Breast epithelium (tissue), 4 donors: ENCODE data around the gene HDDC3. TPM values are rescaled to one million over a fixed set of nuclear protein-coding genes. Genes with fewer than 3 reads are reported as not detected.

Experiments used
- DNase-seq, 2 donors: peaks; one replicate each; pipeline ENCODE4 v3.0.0-alpha.2; 2019; ENCODE audit warnings: low spot score in 2 of 2
- H3K27ac ChIP-seq, 2 donors: fragments of 200-600 bp; sonication (generic) in 1 of 2; one replicate each; pipeline ENCODE4 v1.5.1; 2016 to 2019; ENCODE audit warnings: mild to moderate bottlenecking in 1 of 2
- H3K27me3 ChIP-seq, 2 donors: fragments of 200-600 bp; sonication (generic) in 1 of 2; one replicate each; pipeline versions ENCODE4 v1.5.1 to v1.6.0; 2017 to 2019; ENCODE audit warnings: control low read depth in 1 of 2, mild to moderate bottlenecking in 1 of 2
- H3K36me3 ChIP-seq: fragments of 200-600 bp; one replicate; pipeline ENCODE4 v1.5.1; 2019
- H3K4me1 ChIP-seq, 2 donors: fragments of 200-600 bp; sonication (generic); one replicate each; pipeline ENCODE4 v1.5.1; 2016 to 2019; ENCODE audit warnings: control low read depth in 1 of 2
- H3K4me3 ChIP-seq, 3 donors: fragments of 200-600 bp; sonication (generic); 1 replicate in 2 of 3; 2 replicates in 1 of 3; pipeline ENCODE4 v1.5.1; 2016 to 2019; ENCODE audit warnings: mild to moderate bottlenecking in 3 of 3, moderate library complexity in 2 of 3
- H3K9me3 ChIP-seq, 2 donors: fragments of 200-600 bp; sonication (generic) in 1 of 2; one replicate each; pipeline ENCODE4 v1.5.1; 2016 to 2019; ENCODE audit warnings: control low read depth in 1 of 2
- POLR2A ChIP-seq: fragments of 450-650 bp; IDR thresholded peaks from one replicate; pipeline ENCODE4 v1.6.1; 2016; ENCODE audit warnings: antibody characterized with exemption, mild to moderate bottlenecking, moderate library complexity
- POLR2AphosphoS5 ChIP-seq, 3 donors: sonication (generic); formaldehyde crosslinking; IDR thresholded peaks; one replicate each; pipeline ENCODE4 v1.6.1; 2017; ENCODE audit warnings: antibody characterized with exemption in 3 of 3
- intact Hi-C: fragments of 100-400 bp; cut with DNase I; formaldehyde crosslinking; loops from one replicate; pipeline ENCODE4 v1.15.1; 2023; ENCODE audit warnings: low total_unique reads
- total RNA-seq, 3 donors: library from RNA; depleted of rRNA; stranded (reverse); fragments of >200 nt; gene quantifications; one replicate each; pipeline ENCODE4 v1.1.0, GENCODE V29; 2016
- TF ChIP-seq, protein P1 (sequence below), 3 donors: fragments of 450-650 bp; IDR thresholded peaks; one replicate each; pipeline ENCODE4 v1.5.1; 2016 to 2017; ENCODE audit warnings: antibody characterized with exemption in 3 of 3, mild to moderate bottlenecking in 3 of 3, moderate library complexity in 3 of 3

HDDC3 gene, protein sequence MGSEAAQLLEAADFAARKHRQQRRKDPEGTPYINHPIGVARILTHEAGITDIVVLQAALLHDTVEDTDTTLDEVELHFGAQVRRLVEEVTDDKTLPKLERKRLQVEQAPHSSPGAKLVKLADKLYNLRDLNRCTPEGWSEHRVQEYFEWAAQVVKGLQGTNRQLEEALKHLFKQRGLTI
- total RNA-seq = 10 to 100 TPM; 19.0 to 22.3 (median 19.4) TPM

DNA sequence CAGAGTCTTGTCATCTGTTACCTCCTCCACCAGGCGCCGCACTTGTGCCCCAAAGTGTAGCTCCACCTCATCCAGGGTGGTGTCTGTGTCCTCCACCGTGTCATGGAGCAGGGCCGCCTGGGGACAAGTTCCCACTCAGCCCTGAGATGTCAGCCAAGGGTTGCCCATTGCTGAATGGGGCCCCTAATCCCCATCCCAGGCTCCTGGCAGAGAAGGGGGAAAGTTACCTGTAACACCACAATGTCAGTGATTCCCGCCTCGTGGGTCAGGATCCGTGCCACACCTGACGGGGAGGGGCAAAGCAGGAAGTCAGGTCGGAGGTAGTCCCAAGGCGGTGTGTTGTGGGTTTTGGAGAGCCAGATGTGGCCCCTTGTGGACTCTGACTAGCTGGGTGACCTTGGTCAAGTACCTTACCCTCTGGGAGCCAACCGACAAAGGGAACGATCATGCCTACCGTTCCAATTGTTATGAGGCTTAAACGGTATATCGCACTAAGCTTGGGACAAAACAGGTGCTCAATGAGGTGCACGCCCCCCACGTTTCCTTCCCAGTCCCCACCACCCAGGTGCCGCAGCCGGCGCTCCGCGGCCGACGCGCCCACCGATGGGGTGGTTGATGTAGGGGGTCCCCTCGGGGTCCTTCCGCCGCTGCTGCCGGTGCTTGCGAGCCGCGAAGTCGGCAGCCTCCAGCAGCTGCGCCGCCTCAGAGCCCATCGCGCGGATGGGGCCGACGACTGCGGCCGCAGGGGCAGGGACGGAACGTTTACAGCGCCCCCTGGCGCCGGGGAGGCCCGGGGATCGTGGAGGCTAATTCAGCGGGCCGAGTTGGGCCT is at the start of gene HDDC3:
Gene HDDC3 (minus strand): TSS at position 722 of the 832 bp plus-strand sequence. CDS start 9 bp downstream, at position 713.
- H3K4me3 ChIP-seq = peak within 1 kb of the TSS; percentile 80 to 88 (median 81)
- peak; percentile 67 to 83 (median 69) for TF ChIP-seq POLR2AphosphoS5 (IDR thresholded peaks at IDR 0.05)
- TF ChIP-seq POLR2A = peak; percentile 56
- TF ChIP-seq, protein P1, sequence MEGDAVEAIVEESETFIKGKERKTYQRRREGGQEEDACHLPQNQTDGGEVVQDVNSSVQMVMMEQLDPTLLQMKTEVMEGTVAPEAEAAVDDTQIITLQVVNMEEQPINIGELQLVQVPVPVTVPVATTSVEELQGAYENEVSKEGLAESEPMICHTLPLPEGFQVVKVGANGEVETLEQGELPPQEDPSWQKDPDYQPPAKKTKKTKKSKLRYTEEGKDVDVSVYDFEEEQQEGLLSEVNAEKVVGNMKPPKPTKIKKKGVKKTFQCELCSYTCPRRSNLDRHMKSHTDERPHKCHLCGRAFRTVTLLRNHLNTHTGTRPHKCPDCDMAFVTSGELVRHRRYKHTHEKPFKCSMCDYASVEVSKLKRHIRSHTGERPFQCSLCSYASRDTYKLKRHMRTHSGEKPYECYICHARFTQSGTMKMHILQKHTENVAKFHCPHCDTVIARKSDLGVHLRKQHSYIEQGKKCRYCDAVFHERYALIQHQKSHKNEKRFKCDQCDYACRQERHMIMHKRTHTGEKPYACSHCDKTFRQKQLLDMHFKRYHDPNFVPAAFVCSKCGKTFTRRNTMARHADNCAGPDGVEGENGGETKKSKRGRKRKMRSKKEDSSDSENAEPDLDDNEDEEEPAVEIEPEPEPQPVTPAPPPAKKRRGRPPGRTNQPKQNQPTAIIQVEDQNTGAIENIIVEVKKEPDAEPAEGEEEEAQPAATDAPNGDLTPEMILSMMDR (IDR thresholded peaks at IDR 0.05) = peak; percentile 81 to 89 (median 85)
- intact Hi-C loops = no loop called here
- H3K9me3 ChIP-seq = no peaks in the 10 kb centered on the region
- peak; percentile 86 to 89 for DNase-seq
- no peaks in the 10 kb centered on the region for H3K27me3 ChIP-seq
- H3K36me3 ChIP-seq = no peaks in the 10 kb centered on the region
- H3K27ac ChIP-seq = peak within 1 kb of the TSS; percentile 91 to 96
- peaks cover 4 to 14% of the 10 kb centered on the region in 2 donors for H3K4me1 ChIP-seq

DNA sequence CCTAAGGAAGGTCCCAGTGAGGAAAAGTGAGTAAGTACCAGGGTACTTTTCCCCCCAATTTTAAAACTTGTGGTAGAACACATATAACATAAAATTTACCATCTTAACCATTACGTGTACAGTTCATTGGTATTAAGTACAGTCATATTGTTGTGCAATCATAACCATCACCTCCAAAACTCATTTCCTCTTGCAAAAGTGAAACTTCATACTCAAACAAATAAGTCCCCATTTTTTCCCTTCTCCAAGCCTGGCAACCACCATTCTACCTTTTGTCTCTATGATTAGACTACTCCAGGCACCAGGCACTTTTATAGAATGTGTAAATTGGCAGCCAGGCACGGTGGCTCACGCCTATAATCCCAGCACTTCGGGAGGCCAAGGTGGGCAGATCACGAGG is 49.8 kb upstream of the HDDC3 start:
- Histone ChIP-seq H3K27me3 (no peaks in the 10 kb centered on the region), H3K36me3 (no peaks in the 10 kb centered on the region), H3K4me3 (no peak overlapping the region), H3K27ac (no peak overlapping the region), H3K4me1 (no peaks in the 10 kb centered on the region), H3K9me3 (no peaks in the 10 kb centered on the region)
- intact Hi-C loops = no loop called here
- TF ChIP-seq, protein P1 (IDR thresholded peaks at IDR 0.05) = no peak
- TF ChIP-seq POLR2AphosphoS5 (IDR thresholded peaks at IDR 0.05) (no peak), POLR2A (no peak)
- no peak for DNase-seq

DNA sequence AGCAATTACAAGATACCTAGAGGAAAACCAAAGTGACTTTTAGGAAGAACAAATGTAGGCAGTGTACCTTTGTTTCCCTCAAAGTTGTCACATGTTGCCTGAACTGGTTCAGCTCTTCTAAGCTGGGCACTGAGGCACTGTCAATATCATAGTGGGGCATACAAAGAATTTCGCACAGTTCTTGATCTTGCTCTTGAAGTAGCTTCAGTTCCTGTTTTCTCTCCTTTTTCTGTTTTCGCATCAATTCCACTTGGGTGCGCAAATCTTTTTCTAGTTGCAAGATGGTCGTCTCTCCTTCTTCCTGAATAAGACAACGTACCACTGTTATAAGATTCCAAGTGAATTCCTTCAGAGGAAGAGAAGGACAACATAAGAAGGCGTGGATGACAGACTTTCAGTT is 49.3 kb upstream of the HDDC3 start:
- Histone ChIP-seq H3K36me3 (no peaks in the 10 kb centered on the region), H3K27me3 (no peaks in the 10 kb centered on the region)

DNA sequence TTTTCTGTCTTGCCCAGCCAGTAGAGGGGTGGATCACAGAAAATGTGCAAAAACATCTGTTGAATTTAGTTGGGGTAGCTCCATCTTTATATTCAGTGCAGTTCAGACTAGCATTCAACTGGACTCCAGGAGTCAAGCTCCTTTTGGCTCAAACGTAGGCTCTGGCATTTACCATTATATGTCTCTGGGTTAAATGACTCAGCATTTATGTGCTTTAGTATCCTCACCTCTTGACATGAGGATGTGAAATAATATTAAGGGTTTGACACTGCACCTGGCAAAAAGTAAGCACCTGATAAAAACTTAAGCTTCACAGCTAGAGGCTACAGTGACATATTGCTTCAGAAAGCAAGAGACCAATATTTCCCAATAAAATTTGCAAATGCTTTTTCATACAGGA is 47.2 kb upstream of the HDDC3 start:
- TF ChIP-seq, protein P1 (IDR thresholded peaks at IDR 0.05) = no peak
- no peak for DNase-seq
- Histone ChIP-seq H3K9me3 (no peaks in the 10 kb centered on the region), H3K27me3 (no peaks in the 10 kb centered on the region), H3K4me1 (no peaks in the 10 kb centered on the region), H3K36me3 (no peaks in the 10 kb centered on the region), H3K27ac (no peak overlapping the region), H3K4me3 (no peak overlapping the region)
- intact Hi-C loops = no loop called here

More for the DNA sequence above, 49.3 kb upstream of the HDDC3 start:
- no peaks in the 10 kb centered on the region for H3K4me1 ChIP-seq
- no peak overlapping the region for H3K27ac ChIP-seq
- H3K4me3 ChIP-seq = no peak overlapping the region
- H3K9me3 ChIP-seq = no peaks in the 10 kb centered on the region
- TF ChIP-seq POLR2AphosphoS5 (IDR thresholded peaks at IDR 0.05) (no peak), POLR2A (no peak)
- TF ChIP-seq, protein P1 (IDR thresholded peaks at IDR 0.05) = no peak
- DNase-seq = no peak
- intact Hi-C loops = no loop called here

- no peak for DNase-seq
- Histone ChIP-seq H3K27me3 (no peaks in the 10 kb centered on the region), H3K36me3 (no peaks in the 10 kb centered on the region), H3K4me1 (no peaks in the 10 kb centered on the region), H3K27ac (no peak overlapping the region), H3K4me3 (no peak overlapping the region), H3K9me3 (no peaks in the 10 kb centered on the region)
- TF ChIP-seq POLR2A = no peak
- TF ChIP-seq, protein P1 (IDR thresholded peaks at IDR 0.05) = no peak
- TF ChIP-seq POLR2AphosphoS5 (IDR thresholded peaks at IDR 0.05) = no peak
- intact Hi-C loops = no loop called here
Measured at GRCh38 chr15:90974216-90974615, 41.9 kb upstream of the HDDC3 start.
